Psoas muscle (tissue), 8 donors: Measurements from ENCODE around the gene TNFAIP3. TPM values are rescaled to one million over a fixed set of nuclear protein-coding genes. Genes with fewer than 3 reads are reported as not detected.

ENCODE experiments used
- ATAC-seq, 4 donors: fragments of 200-7000 bp; cut with Tn5 transposase; one replicate each; pipeline ENCODE4 v1.9.1; 2020; ENCODE audit warnings: moderate library complexity in 3 of 4, mild to moderate bottlenecking in 2 of 4
- DNase-seq, 2 donors: peaks; one replicate each; pipeline ENCODE4 v3.0.0-alpha.2; 2020
- H3K27ac ChIP-seq: fragments of 200-600 bp; one replicate; pipeline ENCODE4 v1.8.0; 2022
- H3K27me3 ChIP-seq, 3 donors: fragments of 200-600 bp in 1 of 3; one replicate each; pipeline versions ENCODE4 v1.6.1 to v1.8.0; 2013 to 2022; ENCODE audit warnings: low read length in 2 of 3, mild to moderate bottlenecking in 2 of 3, moderate library complexity in 1 of 3; ENCODE audit not compliant: insufficient read depth in 3 of 3
- H3K36me3 ChIP-seq, 2 donors: fragments of 200-600 bp in 1 of 2; one replicate each; pipeline versions ENCODE4 v1.6.1 to v1.8.0; 2013 to 2022; ENCODE audit warnings: low read depth in 1 of 2, mild to moderate bottlenecking in 1 of 2, moderate library complexity in 1 of 2; ENCODE audit not compliant: insufficient read depth in 1 of 2
- H3K4me1 ChIP-seq: fragments of 200-600 bp; one replicate; pipeline ENCODE4 v1.8.0; 2022
- H3K4me3 ChIP-seq: fragments of 200-600 bp; one replicate; pipeline ENCODE4 v1.8.0; 2022; ENCODE audit warnings: mild to moderate bottlenecking
- H3K9me3 ChIP-seq: fragments of 200-600 bp; one replicate; pipeline ENCODE4 v1.8.0; 2022
- WGBS, 3 donors: extraction: QIAGEN DNeasy Blood & Tissue Kit; methylation state at CpG; one replicate each; pipeline versions ENCODE4 v1.1.6 to v1.1.7; 2013; 5-methylcytosine and 5-hydroxymethylcytosine counted together
- intact Hi-C, 2 donors: fragments of 100-400 bp; cut with DNase I; formaldehyde crosslinking; loops; one replicate each; pipeline versions ENCODE4 v1.11.0 to v1.14.2; 2022
- polyA plus RNA-seq, 3 donors: library from polyadenylated mRNA; stranded (reverse); fragments of 200-250 nt; gene quantifications; one replicate each; pipeline ENCODE4 v1.2.3, GENCODE V29; 2013
- total RNA-seq, 4 donors: library from RNA; stranded (reverse); fragmentation: NEBNext Ultra II Directional in 2 of 4; extraction: Animal tissue kit (Norgen Biotek cat#: 25700) in 2 of 4; gene quantifications; one replicate each; pipeline versions ENCODE4 v1.2.1 to v1.2.4, GENCODE V29; 2021 to 2023
- TF ChIP-seq, protein P1 (sequence below): fragments of 200-600 bp; IDR thresholded peaks from one replicate; pipeline ENCODE4 v1.8.0; 2022; ENCODE audit warnings: antibody characterized with exemption
- donor health status: healthy with polysubstance abuse.
- donor health status: DM: no; HTN: no; CAD: no; lungs with moderate emphysema.
- donor health status: Bipolar disorder and iron deficiency.
- donor health status: healthy.
- donor health status: DM: yes; HTN: yes; CAD: no.
- donor health status: DM: no; HTN: no; CAD: no.
- donor health status: DM: no; HTN: no; CAD: no.
- donor health status: DM: yes; HTN: yes; CAD: no.

The TNFAIP3 gene
- total and polyA plus RNA-seq, 7 donors = 2.0 to 12.8 (median 4.3) TPM

DNA sequence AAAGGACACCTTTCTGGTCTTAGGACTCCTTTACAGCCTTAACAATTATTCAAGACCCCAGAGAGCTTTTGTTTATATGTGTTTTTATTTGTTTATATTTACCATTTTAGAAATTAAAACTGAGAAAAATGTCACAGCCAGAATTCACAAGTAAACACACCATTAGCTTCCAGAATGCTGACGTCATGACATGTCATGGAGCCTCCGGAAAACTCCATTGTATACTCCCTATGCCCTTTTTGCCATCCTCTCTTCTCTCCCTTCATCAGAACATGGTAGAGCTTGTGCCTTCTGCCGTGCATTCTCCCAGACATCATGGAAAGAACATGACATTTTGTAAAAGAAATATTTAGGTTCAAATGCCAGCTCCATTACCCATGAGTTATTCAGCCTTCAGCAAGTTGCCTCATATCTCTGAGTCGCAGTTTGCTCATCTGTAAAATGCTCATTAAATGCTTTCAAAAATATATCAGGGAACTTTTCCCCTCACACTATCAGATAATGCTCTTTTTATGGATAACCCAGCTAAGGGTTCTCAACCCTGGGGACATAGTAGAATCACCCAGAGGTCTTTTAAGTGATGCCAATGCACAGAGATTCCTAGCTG is 27.8 kb downstream of the TNFAIP3 start:
- no peak overlapping the region for H3K4me3 ChIP-seq
- no peaks in the 10 kb centered on the region for H3K9me3 ChIP-seq
- H3K4me1 ChIP-seq = peaks cover 5% of the 10 kb centered on the region
- no peaks in the 10 kb centered on the region for H3K27me3 ChIP-seq
- intact Hi-C loops = no loop called here
- 77 to 85% (median 83%) methylated on average over 4 of the region's 4 CpGs for WGBS, 3 donors
- H3K36me3 ChIP-seq = no peaks in the 10 kb centered on the region
- ATAC-seq (no peak), DNase-seq (no peak)
- H3K27ac ChIP-seq = no peak overlapping the region
- TF ChIP-seq, protein P1, sequence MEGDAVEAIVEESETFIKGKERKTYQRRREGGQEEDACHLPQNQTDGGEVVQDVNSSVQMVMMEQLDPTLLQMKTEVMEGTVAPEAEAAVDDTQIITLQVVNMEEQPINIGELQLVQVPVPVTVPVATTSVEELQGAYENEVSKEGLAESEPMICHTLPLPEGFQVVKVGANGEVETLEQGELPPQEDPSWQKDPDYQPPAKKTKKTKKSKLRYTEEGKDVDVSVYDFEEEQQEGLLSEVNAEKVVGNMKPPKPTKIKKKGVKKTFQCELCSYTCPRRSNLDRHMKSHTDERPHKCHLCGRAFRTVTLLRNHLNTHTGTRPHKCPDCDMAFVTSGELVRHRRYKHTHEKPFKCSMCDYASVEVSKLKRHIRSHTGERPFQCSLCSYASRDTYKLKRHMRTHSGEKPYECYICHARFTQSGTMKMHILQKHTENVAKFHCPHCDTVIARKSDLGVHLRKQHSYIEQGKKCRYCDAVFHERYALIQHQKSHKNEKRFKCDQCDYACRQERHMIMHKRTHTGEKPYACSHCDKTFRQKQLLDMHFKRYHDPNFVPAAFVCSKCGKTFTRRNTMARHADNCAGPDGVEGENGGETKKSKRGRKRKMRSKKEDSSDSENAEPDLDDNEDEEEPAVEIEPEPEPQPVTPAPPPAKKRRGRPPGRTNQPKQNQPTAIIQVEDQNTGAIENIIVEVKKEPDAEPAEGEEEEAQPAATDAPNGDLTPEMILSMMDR = no peak

DNA sequence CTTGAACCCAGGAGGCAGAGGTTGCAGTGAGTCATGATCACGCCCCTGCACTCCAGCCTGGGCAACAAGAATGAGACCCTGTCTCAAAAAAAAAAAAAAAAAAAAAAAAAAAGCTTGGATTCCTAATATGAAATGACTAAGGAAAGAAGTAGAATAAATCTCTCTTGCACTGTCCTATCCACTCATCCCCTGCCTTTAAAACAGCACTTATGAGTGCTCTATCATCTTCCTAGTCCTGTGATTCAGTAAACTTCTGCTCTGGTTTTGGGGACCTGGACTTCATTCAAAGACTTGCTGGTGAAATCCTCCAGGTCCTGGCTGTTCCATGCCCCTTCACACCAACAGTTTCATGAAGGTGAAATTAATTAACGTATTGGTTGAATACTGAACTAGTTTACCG is 29.6 kb downstream of the TNFAIP3 start:
- H3K9me3 ChIP-seq = no peaks in the 10 kb centered on the region
- no peak overlapping the region for H3K4me3 ChIP-seq
- TF ChIP-seq, protein P1 = no peak
- no peaks in the 10 kb centered on the region for H3K27me3 ChIP-seq
- intact Hi-C loops = no loop called here
- no peak for DNase-seq
- H3K36me3 ChIP-seq = no peaks in the 10 kb centered on the region
- ATAC-seq = no peak
- WGBS, 3 donors = 93 to 96% (median 93%) methylated on average over 3 of the region's 3 CpGs
- no peak overlapping the region for H3K27ac ChIP-seq
- H3K4me1 ChIP-seq = peaks cover 5% of the 10 kb centered on the region

DNA sequence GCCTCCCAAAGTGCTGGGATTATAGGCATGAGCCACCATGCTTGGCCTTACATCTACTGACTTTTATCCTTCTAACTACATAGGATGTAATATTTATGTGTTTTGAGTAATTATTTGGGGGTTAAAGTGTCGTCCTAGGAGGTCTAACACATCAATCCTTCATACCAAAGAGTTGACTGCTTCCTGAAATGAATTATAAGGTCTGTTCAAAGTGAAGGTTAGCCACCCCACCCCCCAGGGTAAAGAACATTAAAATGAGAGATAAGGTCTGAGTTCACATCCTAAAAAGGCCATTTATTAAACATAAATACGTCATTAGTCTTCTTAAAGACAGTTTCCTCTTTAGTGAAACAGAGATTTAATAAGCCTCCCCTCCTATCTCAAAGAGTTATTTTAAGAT is 33.8 kb downstream of the TNFAIP3 start:
- intact Hi-C loops = no loop called here
- TF ChIP-seq, protein P1 = no peak
- H3K4me3 ChIP-seq = no peak overlapping the region
- no peaks in the 10 kb centered on the region for H3K36me3 ChIP-seq
- H3K4me1 ChIP-seq = peaks cover 6% of the 10 kb centered on the region
- 67 to 77% (median 72%) methylated on average over 2 of the region's 2 CpGs for WGBS, 3 donors
- DNase-seq = no peak
- ATAC-seq = no peak
- no peaks in the 10 kb centered on the region for H3K9me3 ChIP-seq
- H3K27ac ChIP-seq = no peak overlapping the region
- no peaks in the 10 kb centered on the region for H3K27me3 ChIP-seq

DNA sequence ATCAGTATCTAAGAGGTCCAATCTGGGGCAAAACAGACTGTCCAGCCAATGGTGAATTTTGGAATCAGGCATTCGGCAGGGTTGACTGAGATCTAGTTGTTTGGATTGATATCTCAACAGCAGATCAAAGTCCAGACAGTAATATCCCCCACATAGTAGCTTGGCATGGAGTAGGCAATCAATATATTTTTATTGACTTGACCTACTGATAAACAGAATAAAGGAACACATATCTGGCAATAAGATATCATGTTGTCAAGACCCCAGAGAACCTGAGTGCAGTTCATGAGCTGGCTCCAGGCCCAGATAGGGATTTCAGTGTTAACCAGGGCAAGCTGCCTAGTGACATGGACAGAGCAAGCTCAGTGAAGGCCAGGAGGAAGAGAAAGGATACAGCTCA is 34.4 kb downstream of the TNFAIP3 start:
- WGBS, 3 donors = 50 to 68% (median 56%) methylated on average over 1 of the region's 1 CpG
- TF ChIP-seq, protein P1 = no peak
- no peaks in the 10 kb centered on the region for H3K36me3 ChIP-seq
- no peaks in the 10 kb centered on the region for H3K9me3 ChIP-seq
- intact Hi-C loops = no loop called here
- no peak overlapping the region for H3K27ac ChIP-seq
- H3K4me1 ChIP-seq = peaks cover 6% of the 10 kb centered on the region
- no peak overlapping the region for H3K4me3 ChIP-seq
- ATAC-seq (no peak), DNase-seq (no peak)
- no peaks in the 10 kb centered on the region for H3K27me3 ChIP-seq

DNA sequence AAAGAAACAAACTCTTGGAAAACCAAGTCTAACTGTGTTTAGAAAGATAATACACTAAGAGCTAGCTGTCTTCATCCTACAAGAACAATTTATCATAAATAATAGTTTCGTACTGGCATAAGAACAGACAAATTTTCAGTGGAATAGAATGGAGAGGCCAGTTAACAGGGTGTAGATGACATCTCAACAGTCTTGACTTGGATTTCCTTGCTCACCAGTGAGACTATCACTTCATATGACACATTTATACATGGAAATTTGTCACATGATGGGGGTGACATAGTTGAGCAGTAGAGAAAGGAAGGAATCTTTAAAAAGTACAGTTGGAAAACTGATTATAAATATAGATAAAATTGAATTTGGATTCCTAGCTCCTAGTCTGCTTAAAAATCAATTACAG is 35.6 kb downstream of the TNFAIP3 start:
- no peak for ATAC-seq
- Histone ChIP-seq H3K36me3 (no peaks in the 10 kb centered on the region), H3K27ac (no peak overlapping the region), H3K4me1 (peaks cover 6% of the 10 kb centered on the region), H3K9me3 (no peaks in the 10 kb centered on the region), H3K4me3 (no peak overlapping the region), H3K27me3 (no peaks in the 10 kb centered on the region)
- DNase-seq = no peak
- WGBS, 3 donors = 94 to 96% (median 96%) methylated on average over 1 of the region's 1 CpG
- intact Hi-C loops = no loop called here
- TF ChIP-seq, protein P1 = no peak
